GM21360 (cell line): ENCODE results near the gene WNT7A.

Experiments
- ATAC-seq: cut with Tn5 transposase; IDR thresholded peaks from one replicate; pipeline ENCODE4 v1.9.1; 2021; ENCODE audit warnings: mild to moderate bottlenecking, moderate library complexity; ENCODE audit not compliant: unreplicated experiment

WNT7A gene

DNA sequence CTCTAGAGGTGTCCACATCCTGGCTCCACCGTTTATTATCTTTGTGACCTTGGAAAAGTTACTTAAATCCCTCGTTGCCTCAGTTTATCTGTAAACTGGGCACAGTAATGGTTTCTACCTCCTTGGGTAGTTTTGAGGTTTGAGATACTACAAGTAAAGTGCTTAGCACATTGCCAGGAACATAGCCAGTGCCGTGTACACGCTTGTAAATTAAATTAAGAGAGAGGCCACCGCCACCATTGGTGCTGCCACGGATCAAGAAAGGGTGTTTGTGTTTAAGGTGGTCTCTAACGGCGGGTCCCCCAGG lies 5.8 kb upstream of the WNT7A start:
- no peak for ATAC-seq

DNA sequence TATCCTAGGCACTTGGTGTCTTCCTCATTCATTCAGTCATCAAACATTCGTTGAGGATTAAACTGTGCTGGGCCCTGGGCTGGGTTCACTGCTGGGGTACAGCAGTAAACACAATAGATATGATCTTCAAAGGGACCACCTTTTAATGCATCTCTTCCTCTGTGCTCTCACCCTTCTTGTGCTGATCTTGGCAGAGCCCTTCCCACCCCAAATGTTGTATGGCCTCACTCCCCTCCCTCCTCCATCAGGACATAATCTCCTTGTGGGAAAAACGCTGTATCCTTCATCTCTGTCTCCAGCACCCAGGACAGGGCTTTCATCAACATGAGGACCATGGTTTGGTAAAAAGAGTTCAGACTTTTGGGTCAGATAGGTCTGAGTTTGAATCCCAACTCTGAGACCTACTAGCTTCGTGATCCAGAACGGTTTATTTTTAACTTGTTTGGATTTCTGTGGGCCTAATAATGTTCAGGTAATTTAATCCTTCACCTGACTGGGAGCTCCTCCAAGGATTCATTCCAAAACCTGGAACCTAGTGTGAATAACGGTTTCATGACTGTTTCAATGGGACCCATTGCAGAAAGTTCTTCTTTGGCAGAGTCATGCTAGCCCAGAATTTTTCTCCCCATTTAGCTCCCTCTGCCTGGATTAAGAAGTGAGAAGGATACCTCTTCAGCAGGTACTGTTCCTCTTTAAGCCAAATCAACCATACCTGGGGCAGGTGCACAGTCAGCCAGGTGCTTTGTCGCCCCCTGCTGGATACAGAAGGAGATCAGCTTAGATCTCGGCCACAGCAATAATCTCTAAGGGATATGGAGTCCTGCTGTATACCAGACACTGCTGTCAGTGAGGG lies 5.2 kb upstream of the WNT7A start:
- ATAC-seq: no peak

DNA sequence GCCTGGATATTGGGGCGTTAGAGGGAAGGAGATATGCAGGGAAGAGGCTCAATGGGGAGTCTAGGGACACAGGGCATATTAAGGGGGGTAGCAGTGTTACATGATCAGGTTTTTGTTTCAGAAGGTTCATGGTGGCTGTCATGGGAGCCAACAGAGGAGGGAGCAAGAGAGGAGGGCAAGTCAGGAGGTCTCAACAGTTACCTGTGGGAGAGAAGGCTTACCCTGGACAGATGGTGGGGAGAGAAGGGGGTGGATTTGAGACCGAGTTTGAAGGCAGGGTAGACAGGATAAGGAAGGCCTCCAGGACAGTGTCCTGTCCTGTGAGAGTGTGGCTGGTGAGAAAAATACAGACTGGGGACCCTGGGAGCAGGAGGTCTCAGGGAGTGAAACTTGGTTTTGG lies 3.8 kb upstream of the WNT7A start:
- ATAC-seq: no peak

DNA sequence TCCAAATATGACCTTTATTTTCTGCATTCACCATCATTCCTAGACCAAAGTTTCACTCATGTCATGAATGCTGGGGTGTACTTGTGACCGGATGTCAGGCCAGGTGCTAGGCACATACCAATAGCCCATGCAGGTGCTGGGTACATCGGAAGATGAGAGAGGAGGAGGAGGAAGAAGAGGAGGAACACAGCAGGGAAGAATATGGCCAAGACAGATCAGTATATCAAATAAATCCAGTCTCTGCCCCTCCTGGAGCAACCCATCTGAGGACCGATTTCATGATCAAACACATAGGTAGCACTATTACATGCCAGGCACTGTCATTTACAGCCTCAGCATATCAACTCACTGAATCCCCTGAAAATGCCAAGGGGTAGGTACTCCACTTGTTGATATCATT lies 3.0 kb upstream of the WNT7A start:
- no peak for ATAC-seq

DNA sequence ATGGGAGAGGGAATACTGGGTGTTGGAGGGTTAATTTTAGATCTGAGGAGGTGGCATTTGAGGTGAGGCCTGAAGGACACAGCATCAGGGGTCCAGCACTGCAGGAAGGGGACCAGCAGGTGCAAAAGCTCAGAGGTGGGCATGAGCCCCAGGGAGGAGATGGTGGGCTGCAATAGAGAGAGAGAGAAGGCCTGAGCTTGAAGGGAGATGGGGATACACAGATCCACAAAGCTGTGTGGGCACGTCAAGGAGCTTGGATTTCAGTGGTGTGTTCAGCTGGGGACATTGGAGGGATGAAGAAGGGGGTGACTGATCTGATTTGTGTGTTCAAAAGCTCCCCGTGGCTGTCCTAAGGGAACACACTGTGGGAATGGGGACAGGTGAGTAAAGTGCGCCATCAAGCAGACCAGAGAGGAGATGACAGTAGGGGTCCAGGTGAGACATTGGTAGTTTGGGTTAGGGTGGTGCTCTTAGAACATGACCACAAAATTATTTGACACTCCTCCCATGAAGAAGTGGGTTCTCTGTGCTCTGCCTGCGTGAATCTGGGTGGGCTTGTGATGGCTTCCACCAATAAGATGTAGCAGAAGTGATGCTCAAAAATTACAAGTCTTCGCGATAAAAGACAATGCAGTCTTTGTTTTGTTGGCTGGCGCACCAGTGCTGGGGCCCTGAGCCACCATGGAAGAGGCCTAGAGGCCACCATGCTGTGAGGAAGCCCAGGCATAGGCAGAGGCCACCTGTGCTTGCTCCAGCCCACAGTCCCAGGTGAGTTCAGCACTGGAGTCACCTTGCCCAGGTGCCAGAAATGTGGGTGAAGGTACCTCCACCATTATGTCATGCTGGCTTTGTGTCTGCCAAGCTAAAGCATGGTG lies 1.9 kb upstream of the WNT7A start:
- no peak for ATAC-seq

DNA sequence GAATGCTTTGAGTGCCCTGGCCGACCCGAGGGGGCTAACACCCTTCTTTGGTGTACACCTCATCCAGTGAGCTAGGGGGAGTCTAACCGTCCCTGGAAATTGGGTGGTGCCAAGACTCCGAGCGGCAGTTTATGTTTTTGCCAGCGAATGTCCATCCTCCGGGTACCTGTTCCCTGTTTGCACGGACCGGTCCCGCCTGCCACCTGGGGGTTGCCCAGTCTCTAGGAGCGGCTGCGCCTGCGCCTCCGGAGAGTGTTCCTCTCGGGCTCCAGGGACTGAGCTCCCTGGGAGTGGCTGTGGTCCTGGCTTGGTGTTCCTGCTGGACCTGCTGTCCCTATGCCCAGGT lies 913 bp upstream of the WNT7A start:
- no peak for ATAC-seq

DNA sequence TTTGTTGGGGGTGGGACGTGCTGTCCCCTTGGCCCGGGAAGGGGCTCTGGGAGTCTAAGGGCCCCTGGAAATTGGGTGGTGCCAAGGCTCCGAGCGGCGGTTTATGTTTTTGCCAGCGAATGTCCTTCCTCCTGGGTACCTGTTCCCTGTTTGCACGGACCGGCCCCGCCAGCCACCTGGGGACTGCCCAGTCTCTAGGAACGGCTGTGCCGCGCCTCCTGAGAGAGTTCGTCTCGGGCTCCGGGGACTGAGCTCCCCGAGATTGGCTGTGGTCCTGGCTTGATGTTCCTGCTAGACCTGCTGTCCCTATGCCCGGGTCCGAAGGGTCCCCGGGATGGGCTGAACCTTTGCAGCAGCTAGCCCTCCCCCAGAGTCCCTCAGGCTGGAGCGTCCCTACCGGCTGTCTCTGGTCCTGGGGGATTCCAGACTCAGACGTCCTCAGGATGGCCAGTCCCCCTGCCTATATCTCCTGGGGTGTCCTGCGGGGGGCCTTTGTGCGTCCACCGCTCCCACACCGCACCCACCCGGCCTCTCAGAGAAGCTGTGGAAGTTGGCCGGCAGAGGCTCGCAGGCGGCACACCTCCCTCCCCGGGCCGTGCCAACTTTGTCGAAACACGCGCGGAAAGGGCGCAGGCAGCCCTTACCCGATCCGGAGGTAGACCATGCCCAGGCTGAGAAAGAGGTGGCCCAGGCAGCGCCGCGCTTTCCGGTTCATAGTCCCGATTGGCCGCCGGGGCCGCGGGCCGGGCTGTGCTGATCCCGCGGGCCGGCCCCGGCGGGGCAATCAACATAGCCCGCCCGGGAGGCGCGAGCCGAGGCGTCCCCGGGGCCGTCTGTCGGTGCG lies 547 bp downstream of the WNT7A start:
- ATAC-seq: no peak

DNA sequence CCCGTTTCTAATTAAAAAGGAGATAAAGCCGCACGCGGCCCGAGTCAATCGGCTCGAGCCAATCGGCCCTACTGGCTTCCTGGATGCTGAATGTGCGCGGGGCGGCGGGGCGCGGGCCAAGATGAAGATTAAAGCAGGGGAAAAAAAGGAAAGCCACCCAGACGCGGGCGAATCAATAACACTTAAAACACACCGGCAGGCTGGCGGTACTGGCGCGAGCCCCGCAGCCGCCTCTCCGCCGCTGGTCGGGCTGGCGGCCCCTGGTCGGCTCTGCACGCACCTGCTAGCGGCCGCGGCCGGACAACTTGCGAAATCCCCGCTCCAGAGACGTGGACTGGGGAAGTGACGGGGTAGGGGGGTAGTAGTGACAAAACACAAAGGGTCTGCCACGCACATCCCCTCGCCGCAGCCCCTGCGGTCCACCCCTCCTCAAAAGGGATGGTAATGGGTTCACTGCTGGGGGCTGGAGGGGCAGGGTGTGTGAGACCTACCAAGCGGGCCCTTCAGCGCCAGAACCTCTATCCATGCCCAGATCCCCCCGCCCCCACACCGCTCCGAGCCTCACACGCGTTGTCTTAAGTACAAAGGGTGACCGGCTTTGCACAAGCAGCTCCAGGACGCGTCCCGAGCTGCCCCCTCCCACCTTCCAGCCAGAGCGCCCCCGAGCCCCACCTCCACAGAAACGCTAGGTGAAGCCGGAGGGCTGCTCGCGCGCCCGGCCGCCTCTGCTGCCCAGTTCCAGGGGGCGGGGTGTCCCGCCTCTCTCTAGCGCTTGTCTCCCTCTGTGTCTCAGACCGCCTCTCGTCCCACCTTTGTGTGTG lies 1.4 kb downstream of the WNT7A start:
- no peak for ATAC-seq

DNA sequence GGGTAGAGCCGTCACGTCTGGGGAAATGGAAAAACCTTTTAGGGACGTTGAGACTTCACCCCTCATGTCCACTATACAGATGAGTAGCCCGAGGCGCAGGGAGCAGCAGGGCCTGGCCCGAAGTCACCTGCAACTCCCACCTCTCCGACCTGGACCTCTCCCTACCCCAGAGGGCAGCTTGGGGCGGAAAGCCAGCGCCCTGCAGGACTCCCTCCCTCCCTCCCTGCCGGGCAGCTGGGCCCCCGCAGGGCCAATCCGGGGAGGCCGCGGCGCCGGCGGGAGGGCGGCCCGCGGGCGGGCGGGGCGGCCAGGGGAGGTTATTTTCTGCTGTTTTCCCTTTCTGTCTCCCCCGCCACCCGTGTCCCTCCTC lies 2.0 kb downstream of the WNT7A start:
- no peak for ATAC-seq

DNA sequence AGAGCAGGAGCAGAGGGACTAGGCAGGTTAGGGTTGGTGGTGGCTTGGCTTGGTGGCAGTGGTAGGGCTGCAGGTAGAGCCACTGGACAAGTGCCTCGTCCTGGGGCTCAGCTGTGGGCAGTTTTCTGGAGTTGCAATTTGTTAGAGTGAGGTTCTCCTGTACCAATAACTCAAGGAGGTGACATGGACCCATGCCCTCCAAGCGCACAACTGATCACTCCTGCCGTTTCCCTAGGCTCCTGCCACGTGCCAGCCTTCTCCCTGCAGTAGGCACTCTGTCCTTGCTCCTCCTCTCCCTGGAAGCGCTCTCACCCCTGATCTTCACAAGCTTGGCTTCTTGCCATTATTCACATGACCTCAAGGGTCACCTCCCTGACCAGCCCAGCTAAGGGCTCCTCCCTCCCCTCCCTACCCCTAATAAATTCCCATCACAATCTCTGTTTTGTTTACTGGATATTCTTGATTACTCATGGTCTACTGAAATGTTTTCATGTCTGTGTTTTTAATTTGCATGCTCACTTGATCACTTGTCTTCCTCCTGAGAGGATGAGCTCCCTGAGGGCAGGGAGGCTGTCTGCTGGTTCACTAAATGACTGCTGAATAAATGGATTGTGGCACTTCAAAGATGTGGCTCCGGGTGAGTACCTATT lies 3.3 kb downstream of the WNT7A start:
- ATAC-seq: no peak

DNA sequence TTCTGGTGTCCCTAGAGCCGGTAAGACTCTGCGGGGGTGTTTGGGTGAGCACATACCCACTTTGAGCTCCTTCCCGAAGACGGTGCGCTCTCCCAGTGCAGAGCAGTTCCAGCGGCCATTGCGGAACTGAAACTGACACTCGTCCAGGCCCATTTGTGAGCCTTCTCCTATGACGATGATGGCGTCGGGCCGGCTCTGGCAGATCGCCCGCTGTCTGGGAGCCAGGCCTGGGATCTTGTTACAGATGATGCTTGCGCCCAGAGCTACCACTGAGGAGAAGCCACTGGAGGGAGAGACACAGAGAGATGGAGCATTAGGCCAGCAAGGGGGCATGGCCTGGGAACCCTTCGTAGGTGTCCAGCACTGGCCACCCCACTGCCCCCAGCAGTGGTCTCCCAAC lies 5.0 kb downstream of the WNT7A start:
- ATAC-seq: no peak

DNA sequence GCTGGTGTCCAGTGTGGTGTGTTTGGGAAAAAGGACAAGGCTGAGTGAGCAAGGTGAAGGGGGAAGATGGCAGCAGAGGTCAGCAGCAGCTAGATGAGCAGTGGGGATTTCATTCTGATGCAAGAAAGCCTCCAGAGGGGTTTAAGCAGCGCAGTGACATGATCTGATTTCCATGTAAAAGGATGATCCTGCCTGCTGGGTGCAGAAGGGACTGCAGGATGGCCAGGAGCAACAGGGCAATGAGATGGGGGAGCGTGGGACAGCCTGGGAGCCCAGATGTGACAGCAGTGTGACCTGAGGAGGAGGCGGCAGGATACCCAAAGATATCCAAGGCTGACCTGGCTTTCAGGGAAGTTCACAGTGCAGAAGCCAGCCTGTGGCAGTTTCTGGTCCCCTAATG lies 6.1 kb downstream of the WNT7A start:
- ATAC-seq: no peak

DNA sequence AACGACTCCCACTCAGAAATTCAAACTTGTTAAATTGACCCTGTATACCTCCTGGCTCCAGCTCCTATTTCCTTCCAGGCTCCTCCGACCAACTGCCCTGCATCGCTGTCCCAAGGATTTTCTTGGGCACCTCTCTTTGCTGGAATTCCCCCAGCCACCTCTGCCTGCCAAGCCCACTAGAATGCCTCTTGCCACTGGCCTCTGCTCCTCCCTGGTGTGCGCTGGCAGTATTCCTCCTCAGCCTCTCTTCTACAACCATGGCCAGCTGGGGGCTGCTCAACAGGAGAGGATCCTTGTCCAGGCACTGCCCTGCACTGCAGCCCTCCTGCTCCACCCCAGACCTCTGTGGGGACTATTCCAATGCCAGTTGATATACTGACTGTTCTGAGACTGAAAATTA lies 7.4 kb downstream of the WNT7A start:
- no peak for ATAC-seq

DNA sequence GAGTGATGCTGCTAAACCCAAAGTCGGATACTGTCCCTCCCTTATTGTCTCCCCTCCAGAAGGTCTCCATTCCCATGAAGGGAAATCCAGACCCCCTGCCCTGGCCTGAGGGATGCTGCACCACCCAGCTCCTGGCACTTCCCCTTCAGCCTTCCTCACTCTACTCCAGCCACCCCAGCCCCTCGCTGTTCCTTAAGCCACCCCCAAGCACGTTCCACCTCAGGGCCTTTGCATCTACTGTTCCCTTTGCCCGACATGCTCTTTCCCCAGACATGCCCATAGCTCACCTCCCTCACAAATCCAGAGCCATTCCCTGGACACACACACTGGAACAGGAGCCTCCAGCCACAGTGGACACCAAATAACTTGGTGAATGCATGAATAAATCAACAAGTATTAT lies 8.1 kb downstream of the WNT7A start:
- no peak for ATAC-seq

DNA sequence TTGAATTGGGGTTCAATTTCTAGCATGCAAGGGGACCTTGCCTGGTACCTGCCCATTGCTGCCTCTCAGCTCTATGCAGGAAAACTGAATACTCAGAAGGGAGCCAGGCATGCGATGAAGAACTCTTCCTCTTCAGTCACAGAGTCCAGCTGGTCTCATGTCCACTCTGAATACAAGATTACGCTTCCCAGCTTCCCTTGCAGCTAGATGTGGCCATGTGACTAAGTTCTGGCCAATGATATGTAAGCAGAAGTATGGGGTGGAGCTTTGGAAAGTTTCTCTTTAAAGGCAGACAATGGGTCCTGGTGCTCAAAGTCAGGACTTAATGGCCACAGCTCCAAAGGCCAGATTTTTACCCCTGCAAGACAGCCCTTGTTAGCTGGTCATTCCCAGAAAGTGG lies 9.0 kb downstream of the WNT7A start:
- ATAC-seq: no peak

DNA sequence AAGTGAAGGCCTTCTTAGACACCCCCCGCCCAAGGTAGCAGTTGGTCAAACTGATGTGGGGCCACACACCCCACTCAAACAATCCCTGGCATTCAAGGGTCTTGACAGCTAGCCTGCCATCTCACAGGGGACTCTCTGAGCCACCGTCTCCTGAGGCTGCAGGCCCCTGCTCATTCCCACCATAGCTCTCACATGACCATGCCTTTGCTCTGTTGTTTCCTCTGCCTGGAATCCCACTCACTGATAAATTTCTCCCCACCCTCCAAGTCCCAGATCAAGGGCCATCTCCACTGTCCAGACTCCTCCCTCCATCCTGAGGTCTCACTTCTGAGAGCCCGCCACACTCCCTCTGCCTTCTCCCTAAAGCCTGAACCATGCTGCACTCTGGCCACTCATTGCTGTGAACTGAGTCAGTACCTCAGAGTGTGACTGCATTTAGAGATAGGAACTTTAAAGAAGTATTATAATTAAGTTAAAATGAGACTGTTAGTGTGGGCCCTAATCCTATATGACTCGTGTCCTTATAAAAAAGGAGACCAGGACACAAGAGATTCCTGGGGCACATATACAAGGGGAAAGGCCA lies 10.0 kb downstream of the WNT7A start:
- no peak for ATAC-seq

DNA sequence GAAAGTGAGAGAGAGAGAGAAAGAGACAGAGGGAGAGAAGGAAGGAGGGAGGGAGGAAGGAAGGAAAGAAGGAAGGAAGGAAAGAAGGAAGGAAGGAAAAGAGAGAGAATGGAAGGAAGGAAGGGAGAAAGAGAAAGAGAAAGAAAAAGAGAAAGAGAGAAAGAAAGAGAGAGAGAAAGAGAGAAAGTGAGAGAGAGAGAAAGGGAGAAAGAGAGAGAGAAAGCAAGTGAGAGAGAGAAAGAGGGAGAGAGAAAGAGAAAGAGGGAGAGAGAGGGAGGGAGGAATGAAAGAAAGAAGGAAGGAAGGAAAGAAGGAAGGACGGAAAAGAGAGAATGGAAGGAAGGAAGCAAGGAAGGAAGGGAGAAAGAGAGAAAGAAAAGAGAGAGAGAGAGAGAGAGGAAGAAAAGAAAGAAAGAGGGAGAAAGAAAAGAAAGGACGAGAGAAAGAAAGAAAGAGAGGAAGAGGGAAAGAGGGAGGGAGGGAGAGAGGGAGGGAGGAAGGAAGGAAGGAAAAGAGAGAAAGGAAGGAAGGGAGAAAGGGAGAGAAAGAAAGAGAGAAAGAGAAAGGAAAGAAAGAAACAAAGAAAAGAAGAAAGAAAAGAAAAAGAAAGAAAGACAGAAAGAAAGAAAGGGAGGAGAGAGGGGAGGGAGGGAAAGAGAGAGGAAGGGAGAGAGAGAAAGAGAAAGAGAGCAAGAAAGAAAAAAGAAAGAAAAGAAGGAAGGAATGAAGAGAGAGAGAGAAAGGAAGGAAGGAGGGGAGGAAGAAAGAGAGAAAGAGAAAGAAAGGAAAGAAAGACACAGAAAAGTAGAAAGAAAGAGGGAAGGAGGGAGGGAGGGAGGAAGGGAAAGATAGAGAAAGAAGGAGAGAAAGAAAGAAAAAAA lies 10.8 kb downstream of the WNT7A start:
- ATAC-seq: no peak

DNA sequence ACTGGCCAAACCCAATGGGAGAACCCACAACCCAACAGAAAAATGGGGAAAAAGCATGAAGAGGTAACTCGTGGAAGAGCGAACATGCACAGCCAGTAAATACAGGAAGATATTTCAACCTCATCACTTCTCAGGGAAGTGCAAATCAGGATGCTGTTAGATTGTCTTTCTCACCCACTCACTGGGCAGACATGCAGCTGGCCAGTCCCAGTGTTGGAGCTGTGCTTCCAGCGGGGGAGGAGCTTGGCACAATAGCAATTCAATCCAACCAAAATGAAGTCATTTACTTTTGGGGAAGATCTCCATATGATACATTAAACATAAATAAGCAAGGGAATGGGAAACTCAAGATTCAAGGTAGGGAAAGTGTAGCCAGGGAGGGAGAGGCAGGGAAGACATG lies 12.1 kb downstream of the WNT7A start:
- ATAC-seq: no peak
